Colonic mucosa (tissue), 4 donors: Measurements from ENCODE around the gene TCF4. TPM values are rescaled to one million over a fixed set of nuclear protein-coding genes. Genes with fewer than 3 reads are reported as not detected.

ENCODE experiments used
- DNase-seq: peaks from one replicate; pipeline ENCODE4 v3.0.0-alpha.2; 2020
- H3K27ac ChIP-seq: fragments of 200-600 bp; one replicate; pipeline ENCODE4 v1.8.0; 2021
- H3K27me3 ChIP-seq: fragments of 200-600 bp; one replicate; pipeline ENCODE4 v1.8.0; 2021
- H3K36me3 ChIP-seq: fragments of 200-600 bp; one replicate; pipeline ENCODE4 v1.8.0; 2021
- H3K4me1 ChIP-seq: fragments of 200-600 bp; one replicate; pipeline ENCODE4 v1.8.0; 2021; ENCODE audit warnings: mild to moderate bottlenecking
- H3K4me3 ChIP-seq: fragments of 200-600 bp; one replicate; pipeline ENCODE4 v1.8.0; 2021
- H3K9ac ChIP-seq, 2 donors: one replicate each; pipeline ENCODE4 v1.7.0; 2013; ENCODE audit warnings: control low read depth in 2 of 2, low read depth in 2 of 2, low read length in 2 of 2
- H3K9me3 ChIP-seq: fragments of 200-600 bp; one replicate; pipeline ENCODE4 v1.8.0; 2021
- CTCF ChIP-seq: fragments of 200-600 bp; IDR thresholded peaks from one replicate; pipeline ENCODE4 v1.8.0; 2022; ENCODE audit warnings: antibody characterized with exemption, mild to moderate bottlenecking
- intact Hi-C: fragments of 100-400 bp; cut with DNase I; formaldehyde crosslinking; loops from one replicate; pipeline ENCODE4 v1.14.1; 2022
- total RNA-seq, 2 donors: library from RNA; stranded (reverse); fragmentation: NEBNext Ultra II Directional in 1 of 2; extraction: Animal tissue kit (Norgen Biotek cat#: 25700) in 1 of 2; gene quantifications; one replicate each; pipeline ENCODE4 v1.2.1, GENCODE V29; 2021
- donor health status: healthy.
- donor health status: DM: no; HTN: no; CAD: no.
- donor health status: DM: no; HTN: no; CAD: no.

TCF4 gene
- total RNA-seq, 2 donors from 2014 or later, result 9.8 to 29.0 TPM

- no peak overlapping the region for H3K9ac ChIP-seq
- H3K9me3 ChIP-seq, result no peaks in the 10 kb centered on the region
- H3K27ac ChIP-seq, result no peak overlapping the region
- no peaks in the 10 kb centered on the region for H3K36me3 ChIP-seq
- H3K4me1 ChIP-seq, result no peaks in the 10 kb centered on the region
- DNase-seq, result no peak
- intact Hi-C loops, result no loop called here
- H3K27me3 ChIP-seq, result no peaks in the 10 kb centered on the region
- H3K4me3 ChIP-seq, result no peak overlapping the region
- TF ChIP-seq CTCF, result no peak
Observed at GRCh38 chr18:55462652-55463051, 125.3 kb downstream of the TCF4 start.

GRCh38 chr18:55461848-55462247, 126.1 kb downstream of the TCF4 start:
- Histone ChIP-seq H3K27me3 (no peaks in the 10 kb centered on the region), H3K27ac (no peak overlapping the region), H3K4me1 (no peaks in the 10 kb centered on the region), H3K9ac (no peak overlapping the region), H3K9me3 (no peaks in the 10 kb centered on the region), H3K36me3 (no peaks in the 10 kb centered on the region), H3K4me3 (no peak overlapping the region)
- intact Hi-C loops, result no loop called here
- no peak for DNase-seq
- no peak for TF ChIP-seq CTCF

- Histone ChIP-seq H3K27ac (no peak overlapping the region), H3K36me3 (no peaks in the 10 kb centered on the region), H3K9ac (no peak overlapping the region), H3K4me3 (no peak overlapping the region), H3K27me3 (no peaks in the 10 kb centered on the region), H3K4me1 (no peaks in the 10 kb centered on the region), H3K9me3 (no peaks in the 10 kb centered on the region)
- no peak for TF ChIP-seq CTCF
- intact Hi-C loops, result no loop called here
- no peak for DNase-seq
Observed at GRCh38 chr18:55458456-55459203, 129.4 kb downstream of the TCF4 start.

- H3K4me3 ChIP-seq, result no peak overlapping the region
- H3K27me3 ChIP-seq, result no peaks in the 10 kb centered on the region
- intact Hi-C loops, result no loop called here
- DNase-seq, result no peak
- no peaks in the 10 kb centered on the region for H3K36me3 ChIP-seq
- TF ChIP-seq CTCF, result no peak
- no peaks in the 10 kb centered on the region for H3K9me3 ChIP-seq
- H3K27ac ChIP-seq, result no peak overlapping the region
- H3K4me1 ChIP-seq, result no peaks in the 10 kb centered on the region
- no peak overlapping the region for H3K9ac ChIP-seq
Observed at GRCh38 chr18:55457028-55457427, 131.0 kb downstream of the TCF4 start.

GRCh38 chr18:55455938-55456337, 132.1 kb downstream of the TCF4 start:
- intact Hi-C loops, result no loop called here
- H3K27ac ChIP-seq, result no peak overlapping the region
- H3K9ac ChIP-seq, result no peak overlapping the region
- no peaks in the 10 kb centered on the region for H3K9me3 ChIP-seq
- H3K36me3 ChIP-seq, result no peaks in the 10 kb centered on the region
- H3K4me3 ChIP-seq, result no peak overlapping the region
- no peak for DNase-seq
- no peak for TF ChIP-seq CTCF
- no peaks in the 10 kb centered on the region for H3K27me3 ChIP-seq
- no peaks in the 10 kb centered on the region for H3K4me1 ChIP-seq
